Measurements from ENCODE around the gene TMEM270. TPM values are rescaled to one million over a fixed set of nuclear protein-coding genes. Genes with fewer than 3 reads are reported as not detected.

The TMEM270 gene
- total and polyA plus RNA-seq, 2 of the 4 experiments (the other 2 are of a cell fraction): 0.17 TPM; not detected in 1

- Histone ChIP-seq H3K36me3 (ENCODE audit: control insufficient read depth, insufficient read depth, low read length) (no peaks in the 10 kb centered on the region), H3K14ac (replicated peaks; ENCODE audit: low read depth, low read length) (no peak overlapping the region), H2AFZ (replicated peaks; ENCODE audit: low read length, poor library complexity) (no peak overlapping the region), H4K20me1 (ENCODE audit: insufficient read depth, low read length) (no peaks in the 10 kb centered on the region), H3K4ac (ENCODE audit: low read depth, low read length) (no peak overlapping the region), H3K4me3 (ENCODE audit: insufficient read depth, low read depth, low read length) (no peak overlapping the region), H3K4me2 (ENCODE audit: low read depth, low read length) (no peak overlapping the region), H3K4me1 (ENCODE audit: control insufficient read depth, insufficient read depth, low read length) (0 out of 2 replicates have a peak, but pooled peaks cover 2% of the 10 kb centered on the region), H2AK9ac (replicated peaks; ENCODE audit: low read depth, low read length, poor library complexity) (no peak overlapping the region), H2BK15ac (ENCODE audit: low read depth, low read length) (no peak overlapping the region), H3K27me3 (ENCODE audit: control insufficient read depth, insufficient read depth, low read length) (no peaks in the 10 kb centered on the region), H3K79me1 (ENCODE audit: low read depth in 1 of 2, low read length in 2 of 2) (no peaks in the 10 kb centered on the region), H4K91ac (ENCODE audit: insufficient read depth, low read depth, low read length) (no peak overlapping the region), H4K8ac (ENCODE audit: low read depth in 2 of 2, low read length in 2 of 2) (no peak overlapping the region), H3K9ac (ENCODE audit: low read depth, low read length) (no peak overlapping the region), H3K23ac (ENCODE audit: low read depth, low read length) (no peak overlapping the region), H3K27ac (ENCODE audit: insufficient read depth, low read length) (no peak overlapping the region), H3K18ac (ENCODE audit: low read depth, low read length) (no peak overlapping the region), H3K56ac (ENCODE audit: extremely low read depth, insufficient read depth, low read length) (no peak overlapping the region), H2BK120ac (ENCODE audit: low read depth, low read length) (no peak overlapping the region), H4K5ac (ENCODE audit: low read depth, low read length) (no peak overlapping the region), H2BK20ac (ENCODE audit: low read depth, low read length) (no peak overlapping the region), H2BK5ac (ENCODE audit: low read depth, low read length, poor library complexity, severe bottlenecking) (no peak overlapping the region), H3K9me1 (ENCODE audit: insufficient read depth, low read length) (peaks cover 6% of the 10 kb centered on the region), H2AK5ac (ENCODE audit: low read depth, low read length) (no peak overlapping the region), H3K9me3 (ENCODE audit: control insufficient read depth, insufficient read depth, low read length) (no peaks in the 10 kb centered on the region)
- CTCF ChIA-PET: interaction anchor here (0.7 kb wide), 1 partner anchor 212 kb away, joined by 10 read pairs; no protein-coding TSS in a partner anchor
- dilution Hi-C loops (cut with HindIII; ENCODE audit: low sequenced_read_pairs, unreplicated experiment) (no loop called here), intact Hi-C loops (cut with micrococcal nuclease) (no loop called here), in situ Hi-C loops (cut with MboI; ENCODE audit: low sequenced_read_pairs) (no loop called here)
- ATAC-seq (ENCODE audit: low read depth) (no peak), DNase-seq (no peak)
- WGBS, 2 experiments (ENCODE audit: extremely low coverage in 2 of 2, insufficient read length in 1 of 2): 60% methylated on average over 1 of the region's 6 CpGs; no CpG with 5 or more reads in 1 of the 2 experiments
- no TSS peak for BruUV-seq (replicated peaks)
- TF ChIP-seq RCOR1 (IDR thresholded peaks at IDR 0.05; ENCODE audit: insufficient replicate concordance, low read length): no peak
- TF ChIP-seq POLR2A (IDR thresholded peaks at IDR 0.05; ENCODE audit: low read depth, low read length): no peak
- TF ChIP-seq NFE2L2 (IDR thresholded peaks at IDR 0.05; ENCODE audit: low read depth, low read length): no peak
- no peak for TF ChIP-seq CHD1 (IDR thresholded peaks at IDR 0.05; ENCODE audit: low read depth, low read length)
- TF ChIP-seq ELK1 (IDR thresholded peaks at IDR 0.05; ENCODE audit: borderline replicate concordance, low read depth, low read length): no peak
- TF ChIP-seq BHLHE40 (IDR thresholded peaks at IDR 0.05; ENCODE audit: low read depth, low read length): no peak
- no peak for TF ChIP-seq MXI1 (IDR thresholded peaks at IDR 0.05; ENCODE audit: borderline replicate concordance, low read depth, low read length)
- no peak for TF ChIP-seq RFX5 (IDR thresholded peaks at IDR 0.05; ENCODE audit: low read depth, low read length)
- no peak for TF ChIP-seq USF2 (IDR thresholded peaks at IDR 0.05; ENCODE audit: low read depth, low read length)
- TF ChIP-seq RAD21 (IDR thresholded peaks at IDR 0.05; ENCODE audit: low read length): no peak
- POLR2A ChIA-PET (ENCODE audit: unreplicated experiment): no interaction called here
These were observed 43.8 kb upstream of the TMEM270 start for GRCh38 chr7:73817121-73817520.
